Activated naive CD8-positive, alpha-beta T cell treated with anti-CD3 and anti-CD28 coated beads for 36 hours (primary cell): Measurements from ENCODE around the gene SLC6A5. TPM values are rescaled to one million over a fixed set of nuclear protein-coding genes. Genes with fewer than 3 reads are reported as not detected.

ENCODE experiments used
- DNase-seq: peaks from one replicate; pipeline ENCODE4 v3.0.0; 2021
- H3K27ac Mint-ChIP-seq: one replicate; pipeline ENCODE4 v1.8.0; 2022; ENCODE audit warnings: mild to moderate bottlenecking, moderate library complexity, mixed read lengths
- H3K27me3 Mint-ChIP-seq: one replicate; pipeline ENCODE4 v1.8.0; 2022; ENCODE audit warnings: mild to moderate bottlenecking, mixed read lengths
- H3K36me3 Mint-ChIP-seq: one replicate; pipeline ENCODE4 v1.8.0; 2021; ENCODE audit warnings: mild to moderate bottlenecking, mixed read lengths
- H3K4me1 Mint-ChIP-seq: one replicate; pipeline ENCODE4 v1.8.0; 2021; ENCODE audit warnings: mixed read lengths
- H3K4me3 Mint-ChIP-seq: one replicate; pipeline ENCODE4 v1.8.0; 2022; ENCODE audit warnings: mild to moderate bottlenecking, moderate library complexity, mixed read lengths
- H3K9me3 Mint-ChIP-seq: one replicate; pipeline ENCODE4 v1.8.0; 2022; ENCODE audit warnings: mixed read lengths
- total RNA-seq, 2 experiments: library from RNA; stranded (reverse); gene quantifications; one replicate each; pipeline ENCODE4 v1.2.3, GENCODE V29; 2021

The SLC6A5 gene
- total RNA-seq, 2 experiments from 2014 or later: not detected

GRCh38 chr11:20589796-20590195, 9.6 kb upstream of the SLC6A5 start:
- H3K4me3 Mint-ChIP-seq: no peak overlapping the region
- no peak for DNase-seq
- H3K36me3 Mint-ChIP-seq: no peaks in the 10 kb centered on the region
- peaks cover 32% of the 10 kb centered on the region for H3K27me3 Mint-ChIP-seq
- H3K27ac Mint-ChIP-seq: no peak overlapping the region
- no peaks in the 10 kb centered on the region for H3K9me3 Mint-ChIP-seq
- H3K4me1 Mint-ChIP-seq: no peaks in the 10 kb centered on the region

DNA sequence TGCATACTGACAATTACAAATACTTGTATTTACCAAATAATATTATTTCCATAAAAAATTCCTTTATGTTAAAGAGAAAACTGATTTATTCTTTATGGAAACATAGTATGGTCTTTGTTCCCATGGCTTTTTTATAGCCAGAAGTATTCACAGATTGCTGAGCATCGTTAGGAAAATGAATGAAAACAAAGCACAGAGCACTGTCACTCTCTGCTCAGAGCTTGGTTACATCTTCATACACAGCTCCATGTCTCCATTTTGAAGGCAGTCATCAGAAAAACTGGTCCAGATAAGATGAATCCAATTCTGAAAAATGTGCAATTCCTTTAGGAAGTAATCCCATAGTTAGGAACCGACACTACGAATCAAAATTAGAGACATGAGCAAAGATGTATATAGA, 9.0 kb upstream of the SLC6A5 start:
- Mint-ChIP-seq H3K27ac (no peak overlapping the region), H3K4me1 (no peaks in the 10 kb centered on the region), H3K27me3 (peaks cover 38% of the 10 kb centered on the region), H3K9me3 (no peaks in the 10 kb centered on the region), H3K4me3 (no peak overlapping the region), H3K36me3 (no peaks in the 10 kb centered on the region)
- no peak for DNase-seq

DNA sequence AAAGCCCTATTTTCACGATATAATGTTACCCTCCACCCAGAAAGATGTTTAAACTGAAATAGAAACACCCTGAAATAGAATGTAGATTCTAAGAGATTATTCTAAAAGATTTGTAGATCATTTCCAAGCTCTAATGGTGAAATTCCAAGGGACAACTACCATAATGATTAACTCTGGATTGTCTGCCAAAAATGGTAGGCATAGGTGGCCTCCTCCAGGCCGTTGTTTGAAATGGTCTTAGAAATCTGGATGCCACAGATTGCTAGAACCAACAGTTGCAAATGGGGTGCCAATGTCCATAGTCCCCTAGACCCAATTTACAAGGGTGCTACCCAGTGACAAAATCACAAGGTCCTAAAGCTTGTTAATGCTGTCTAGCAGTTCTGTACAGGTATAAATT, 6.7 kb upstream of the SLC6A5 start:
- Mint-ChIP-seq H3K27me3 (peaks cover 58% of the 10 kb centered on the region), H3K4me3 (no peak overlapping the region), H3K27ac (no peak overlapping the region), H3K36me3 (peaks cover 2% of the 10 kb centered on the region), H3K9me3 (no peaks in the 10 kb centered on the region), H3K4me1 (peaks cover 6% of the 10 kb centered on the region)
- no peak for DNase-seq

GRCh38 chr11:20594274-20595061, 4.9 kb upstream of the SLC6A5 start:
- Mint-ChIP-seq H3K27me3 (peaks cover 71% of the 10 kb centered on the region), H3K36me3 (peaks cover 2% of the 10 kb centered on the region), H3K9me3 (no peaks in the 10 kb centered on the region), H3K4me1 (peaks cover 6% of the 10 kb centered on the region), H3K4me3 (no peak overlapping the region), H3K27ac (no peak overlapping the region)
- DNase-seq: no peak

- Mint-ChIP-seq H3K27ac (no peak overlapping the region), H3K36me3 (peaks cover 3% of the 10 kb centered on the region), H3K4me3 (no peak overlapping the region), H3K9me3 (peaks cover 3% of the 10 kb centered on the region), H3K4me1 (peaks cover 6% of the 10 kb centered on the region), H3K27me3 (peaks cover 73% of the 10 kb centered on the region)
- DNase-seq: no peak
Measured at GRCh38 chr11:20595101-20595500, 4.3 kb upstream of the SLC6A5 start.

- Mint-ChIP-seq H3K27me3 (peaks cover 85% of the 10 kb centered on the region), H3K36me3 (peaks cover 4% of the 10 kb centered on the region), H3K9me3 (peaks cover 5% of the 10 kb centered on the region), H3K27ac (no peak overlapping the region), H3K4me1 (peaks cover 6% of the 10 kb centered on the region), H3K4me3 (peak overlapping the region; percentile 36)
- no peak for DNase-seq
Measured at GRCh38 chr11:20596205-20597153, 2.9 kb upstream of the SLC6A5 start.

DNA sequence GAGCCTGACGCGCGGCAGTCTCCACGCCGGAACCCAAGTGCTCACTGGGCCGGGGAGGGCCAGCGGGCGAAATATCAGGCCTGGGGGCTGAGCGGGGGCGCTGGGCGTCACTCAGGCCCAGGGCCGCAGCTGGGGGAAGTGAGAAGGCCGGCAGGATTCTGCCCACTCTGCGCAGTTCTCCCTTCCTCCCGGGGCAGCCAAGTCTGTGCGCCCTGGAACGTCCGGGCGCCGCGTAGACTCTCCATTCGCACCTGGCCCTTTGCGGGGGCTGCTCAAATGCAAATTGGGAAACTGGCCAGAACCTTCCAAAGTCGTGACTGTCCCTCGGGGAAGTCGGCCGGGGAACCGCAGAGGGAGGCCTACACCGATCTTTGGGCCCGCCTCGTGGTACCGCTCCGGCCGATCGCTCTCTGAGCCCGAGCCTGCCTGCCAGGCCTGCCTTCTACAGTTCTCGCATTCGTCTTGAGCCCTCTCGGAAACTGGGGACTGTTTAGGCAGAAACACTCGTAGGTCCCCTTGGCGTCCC, 2.2 kb upstream of the SLC6A5 start:
- H3K4me1 Mint-ChIP-seq: peaks cover 6% of the 10 kb centered on the region
- H3K4me3 Mint-ChIP-seq: no peak overlapping the region
- H3K36me3 Mint-ChIP-seq: peaks cover 4% of the 10 kb centered on the region
- no peak overlapping the region for H3K27ac Mint-ChIP-seq
- peaks cover 92% of the 10 kb centered on the region for H3K27me3 Mint-ChIP-seq
- no peak for DNase-seq
- H3K9me3 Mint-ChIP-seq: peaks cover 5% of the 10 kb centered on the region

GRCh38 chr11:20597680-20598484, 1.5 kb upstream of the SLC6A5 start:
- DNase-seq: no peak
- Mint-ChIP-seq H3K4me3 (no peak overlapping the region), H3K4me1 (peaks cover 6% of the 10 kb centered on the region), H3K27me3 (peaks cover 94% of the 10 kb centered on the region), H3K9me3 (peaks cover 5% of the 10 kb centered on the region), H3K27ac (no peak overlapping the region), H3K36me3 (peaks cover 4% of the 10 kb centered on the region)

- no peak for DNase-seq
- H3K27me3 Mint-ChIP-seq: peaks cover 95% of the 10 kb centered on the region
Measured at GRCh38 chr11:20598492-20598891, 916 bp upstream of the SLC6A5 start.

DNA sequence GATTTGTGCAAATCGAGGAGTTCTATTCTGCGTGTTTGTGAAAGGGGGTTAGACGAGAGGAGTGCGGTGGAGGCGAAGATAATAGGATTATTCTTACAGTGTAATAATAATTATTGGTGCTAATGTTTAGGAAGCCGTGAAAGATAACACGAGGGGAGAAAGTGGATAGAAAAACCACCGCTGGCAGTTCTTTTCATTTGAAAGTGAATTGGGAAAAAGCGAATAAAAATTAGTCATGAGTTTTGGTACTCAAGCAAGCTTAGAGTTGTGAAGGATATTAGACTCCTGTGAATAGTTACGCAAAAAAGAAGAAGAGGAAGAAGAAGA, 575 bp downstream of the SLC6A5 start:
- DNase-seq: no peak
- Mint-ChIP-seq H3K27ac (no peak overlapping the region), H3K27me3 (peaks cover 98% of the 10 kb centered on the region), H3K9me3 (peaks cover 5% of the 10 kb centered on the region), H3K36me3 (peaks cover 4% of the 10 kb centered on the region), H3K4me1 (peaks cover 6% of the 10 kb centered on the region), H3K4me3 (no peak overlapping the region)

More at GRCh38 chr11:20598492-20598891, 916 bp upstream of the SLC6A5 start:
- Mint-ChIP-seq H3K27ac (no peak overlapping the region), H3K36me3 (peaks cover 4% of the 10 kb centered on the region), H3K9me3 (peaks cover 5% of the 10 kb centered on the region), H3K4me3 (no peak overlapping the region), H3K4me1 (peaks cover 6% of the 10 kb centered on the region)

DNA sequence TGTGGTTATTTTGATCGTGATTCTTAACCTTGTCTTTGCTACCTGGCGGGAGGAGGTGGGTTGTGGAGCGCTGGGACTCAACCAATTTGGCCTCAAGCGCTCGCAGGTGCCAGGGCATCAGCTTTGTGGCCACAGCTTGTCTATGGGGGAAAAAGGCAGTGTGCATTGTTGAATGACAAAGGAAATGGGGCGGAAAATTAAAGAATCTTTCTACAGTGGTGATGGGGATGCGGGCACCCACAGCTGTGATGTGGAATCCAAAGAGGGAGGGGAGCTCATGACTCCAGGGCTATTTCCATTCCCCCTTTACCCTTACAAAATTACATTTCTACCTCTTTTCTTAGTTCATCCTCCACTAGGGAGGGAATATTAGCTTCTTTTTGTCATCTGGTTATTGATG, 1.1 kb downstream of the SLC6A5 start:
- H3K9me3 Mint-ChIP-seq: peaks cover 5% of the 10 kb centered on the region
- peaks cover 98% of the 10 kb centered on the region for H3K27me3 Mint-ChIP-seq
- H3K36me3 Mint-ChIP-seq: peaks cover 4% of the 10 kb centered on the region
- no peak overlapping the region for H3K27ac Mint-ChIP-seq
- peaks cover 6% of the 10 kb centered on the region for H3K4me1 Mint-ChIP-seq
- H3K4me3 Mint-ChIP-seq: no peak overlapping the region
- DNase-seq: no peak

DNA sequence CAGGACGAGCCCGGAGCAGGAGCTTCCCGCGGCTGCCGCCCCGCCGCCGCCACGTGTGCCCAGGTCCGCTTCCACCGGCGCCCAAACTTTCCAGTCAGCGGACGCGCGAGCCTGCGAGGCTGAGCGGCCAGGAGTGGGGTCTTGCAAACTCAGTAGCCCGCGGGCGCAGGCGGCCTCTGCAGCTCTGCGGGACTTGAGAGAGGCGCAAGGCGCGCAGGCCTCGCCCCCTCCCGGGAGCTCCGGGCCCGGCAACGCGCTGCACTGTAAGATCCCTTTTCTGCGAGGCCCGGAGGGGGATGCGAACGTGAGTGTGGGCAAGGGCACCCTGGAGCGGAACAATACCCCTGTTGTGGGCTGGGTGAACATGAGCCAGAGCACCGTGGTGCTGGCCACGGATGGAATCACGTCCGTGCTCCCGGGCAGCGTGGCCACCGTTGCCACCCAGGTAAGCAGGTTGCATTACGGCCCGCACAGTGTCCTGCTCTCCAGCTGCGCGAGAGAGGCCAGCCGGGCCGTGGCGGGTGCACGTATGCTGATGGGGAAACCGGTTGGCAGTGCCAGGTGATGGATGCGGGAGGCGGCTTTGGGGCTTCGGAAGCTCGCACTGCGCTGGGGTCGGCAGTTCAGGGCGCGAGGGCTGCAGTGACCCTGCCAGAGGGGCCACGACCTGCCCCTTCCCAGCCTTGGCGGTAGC, 2.0 kb downstream of the SLC6A5 start:
- no peak for DNase-seq
- Mint-ChIP-seq H3K27ac (no peak overlapping the region), H3K4me3 (no peak overlapping the region), H3K36me3 (peaks cover 4% of the 10 kb centered on the region), H3K4me1 (peaks cover 6% of the 10 kb centered on the region), H3K9me3 (peaks cover 5% of the 10 kb centered on the region), H3K27me3 (peaks cover 98% of the 10 kb centered on the region)

DNA sequence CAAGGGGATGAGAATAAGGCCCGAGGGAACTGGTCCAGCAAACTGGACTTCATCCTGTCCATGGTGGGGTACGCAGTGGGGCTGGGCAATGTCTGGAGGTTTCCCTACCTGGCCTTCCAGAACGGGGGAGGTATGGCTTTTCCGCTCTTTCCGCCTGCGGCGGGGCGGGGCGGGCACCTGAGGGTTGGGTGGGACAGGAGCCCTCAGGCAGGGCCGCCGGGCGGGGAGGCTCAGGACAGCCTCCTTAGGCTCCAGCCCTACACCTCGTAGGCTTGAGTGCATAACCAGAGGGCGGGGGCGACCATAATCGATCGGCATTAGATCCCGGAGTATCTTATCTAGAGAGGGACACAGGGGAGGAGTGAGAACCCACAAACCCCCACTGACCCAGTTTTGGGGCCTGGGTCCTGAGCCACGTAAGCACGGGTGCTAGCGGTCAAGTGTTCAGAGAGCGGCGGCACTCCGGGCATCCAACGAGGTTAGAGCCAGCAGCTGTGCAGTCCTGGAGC, 4.9 kb downstream of the SLC6A5 start:
- no peaks in the 10 kb centered on the region for H3K4me1 Mint-ChIP-seq
- H3K27ac Mint-ChIP-seq: no peak overlapping the region
- peaks cover 2% of the 10 kb centered on the region for H3K36me3 Mint-ChIP-seq
- no peak overlapping the region for H3K4me3 Mint-ChIP-seq
- peaks cover 5% of the 10 kb centered on the region for H3K9me3 Mint-ChIP-seq
- H3K27me3 Mint-ChIP-seq: peaks cover 93% of the 10 kb centered on the region
- no peak for DNase-seq
